ENCODE measurements around the gene PPP6C. TPM values are rescaled to one million over a fixed set of nuclear protein-coding genes. Genes with fewer than 3 reads are reported as not detected.
A peak's percentile ranks its signal among the peaks of the same experiment; 100 is the strongest.
"Not testable (repeated sequence)": the region's sequence is repeated elsewhere in the genome, so short reads cannot be mapped to it uniquely, and the experiment has no call there.

Gene PPP6C
- total RNA-seq, 1 experiment from 2014 or later = 92.2 TPM

DNA sequence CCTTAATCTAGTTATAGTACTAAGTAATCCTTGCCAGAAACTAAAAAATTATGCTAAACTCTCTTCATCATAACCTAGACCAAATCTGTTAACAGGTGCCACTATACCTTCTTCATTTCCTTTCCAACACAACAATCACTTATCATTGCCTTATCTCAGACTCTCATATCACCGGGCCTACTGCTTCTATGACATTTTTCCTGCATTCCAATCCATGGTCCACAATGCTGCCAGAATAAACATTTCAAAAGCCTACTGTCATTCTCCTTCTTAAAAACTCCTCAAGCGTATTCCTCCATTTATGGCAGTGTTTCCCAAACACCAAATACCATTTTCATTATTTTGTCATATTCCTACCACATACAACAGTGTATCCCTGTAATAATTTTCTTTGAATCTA is 6.5 kb downstream of the PPP6C start:
- peak; percentile 40 for DNase-seq (ENCODE audit: low spot score)

DNA sequence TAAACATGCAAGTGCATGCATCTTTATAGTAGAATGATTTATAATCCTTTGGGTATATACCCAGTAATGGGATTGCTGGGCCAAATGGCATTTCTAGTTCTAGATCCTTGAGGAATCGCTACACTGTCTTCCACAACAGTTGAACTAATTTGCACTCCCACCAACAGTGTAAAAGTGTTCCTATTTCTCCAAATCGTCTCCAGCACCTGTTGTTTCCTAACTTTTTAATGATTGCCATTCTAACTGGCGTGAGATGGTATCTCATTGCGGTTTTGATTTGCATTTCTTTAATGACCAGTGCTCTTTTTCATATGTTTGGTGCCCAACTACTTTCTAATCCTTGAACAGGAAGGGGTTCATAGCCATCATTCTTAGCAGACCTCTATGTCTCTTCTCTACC is 7.8 kb downstream of the PPP6C start:
- DNase-seq (ENCODE audit: low spot score) = not testable (repeated sequence)

DNA sequence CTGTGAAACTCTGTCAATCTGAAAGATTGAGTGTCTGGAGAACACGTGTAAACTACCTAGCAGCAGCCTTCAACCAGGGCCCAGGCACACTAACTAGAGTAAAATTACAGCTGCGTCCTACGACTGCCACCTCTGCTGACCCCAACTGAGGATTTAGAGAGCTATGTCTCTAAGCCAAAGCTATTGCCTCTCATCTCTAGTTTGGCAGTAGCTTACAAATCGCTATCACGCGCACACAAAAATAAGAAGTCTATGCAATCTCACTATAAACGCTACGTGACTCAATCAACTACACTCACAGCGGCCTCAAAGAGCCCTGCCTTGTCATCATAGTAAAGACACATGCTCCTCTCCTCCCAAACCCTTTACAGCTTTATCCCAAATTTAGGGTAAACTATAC is 8.7 kb downstream of the PPP6C start:
- no peak for DNase-seq (ENCODE audit: low spot score)

DNA sequence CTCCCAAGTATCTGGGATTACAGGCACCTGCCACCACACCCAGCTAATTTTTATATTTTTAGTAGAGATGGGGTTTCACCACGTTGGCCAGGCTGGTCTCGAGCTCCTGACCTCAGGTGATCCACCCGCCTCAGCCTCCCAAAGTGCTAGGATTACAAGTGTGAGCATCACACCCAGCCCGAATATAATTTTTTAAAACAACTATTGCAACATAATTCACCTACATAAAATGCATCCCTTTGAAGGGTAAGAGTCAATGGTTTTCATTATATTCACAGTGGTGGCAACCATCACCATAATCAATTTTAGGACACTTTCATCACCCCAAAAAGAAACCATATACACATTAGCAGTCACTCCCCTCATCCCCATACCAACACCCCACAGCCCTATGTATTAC is 9.8 kb downstream of the PPP6C start:
- not testable (repeated sequence) for DNase-seq (ENCODE audit: low spot score)

DNA sequence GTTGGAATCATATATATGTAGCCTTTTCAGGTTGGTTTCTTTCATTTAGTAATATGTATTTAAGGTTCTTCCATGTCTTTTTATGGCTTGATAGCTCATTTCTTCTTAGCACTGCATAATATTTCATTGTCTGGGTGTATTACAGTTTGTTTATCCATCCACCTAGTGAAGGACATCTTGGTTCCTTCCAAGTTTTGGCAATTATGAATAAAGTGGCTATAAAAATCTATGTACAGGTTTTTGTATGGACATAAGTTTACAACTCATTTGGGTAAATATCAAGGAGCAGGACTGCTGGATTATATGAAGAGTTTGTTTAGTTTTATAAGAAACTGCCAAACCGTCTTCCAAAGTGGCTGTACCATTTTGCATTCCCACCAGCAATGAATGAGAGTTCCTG is 11.7 kb downstream of the PPP6C start:
- no peak for DNase-seq (ENCODE audit: low spot score)

DNA sequence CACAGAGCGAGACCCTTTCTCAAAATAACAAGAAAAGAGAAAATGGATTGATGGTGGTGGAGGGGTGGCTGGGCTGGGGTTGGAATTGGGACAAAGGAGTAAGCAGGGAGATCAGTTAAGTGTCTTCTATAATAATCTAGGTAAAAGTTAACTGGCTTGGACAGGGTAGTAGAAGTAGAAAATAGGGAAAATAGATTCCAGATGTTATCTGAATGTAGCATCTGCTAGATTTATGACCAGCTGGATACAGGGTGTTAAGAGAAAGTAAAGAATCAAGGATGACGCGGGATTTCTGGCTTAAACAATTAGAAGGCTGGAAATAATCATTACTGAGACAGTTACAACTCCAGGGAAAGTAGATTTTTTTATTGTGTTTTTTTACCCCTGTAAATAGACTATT is 13.0 kb downstream of the PPP6C start:
- no peak for DNase-seq (ENCODE audit: low spot score)

DNA sequence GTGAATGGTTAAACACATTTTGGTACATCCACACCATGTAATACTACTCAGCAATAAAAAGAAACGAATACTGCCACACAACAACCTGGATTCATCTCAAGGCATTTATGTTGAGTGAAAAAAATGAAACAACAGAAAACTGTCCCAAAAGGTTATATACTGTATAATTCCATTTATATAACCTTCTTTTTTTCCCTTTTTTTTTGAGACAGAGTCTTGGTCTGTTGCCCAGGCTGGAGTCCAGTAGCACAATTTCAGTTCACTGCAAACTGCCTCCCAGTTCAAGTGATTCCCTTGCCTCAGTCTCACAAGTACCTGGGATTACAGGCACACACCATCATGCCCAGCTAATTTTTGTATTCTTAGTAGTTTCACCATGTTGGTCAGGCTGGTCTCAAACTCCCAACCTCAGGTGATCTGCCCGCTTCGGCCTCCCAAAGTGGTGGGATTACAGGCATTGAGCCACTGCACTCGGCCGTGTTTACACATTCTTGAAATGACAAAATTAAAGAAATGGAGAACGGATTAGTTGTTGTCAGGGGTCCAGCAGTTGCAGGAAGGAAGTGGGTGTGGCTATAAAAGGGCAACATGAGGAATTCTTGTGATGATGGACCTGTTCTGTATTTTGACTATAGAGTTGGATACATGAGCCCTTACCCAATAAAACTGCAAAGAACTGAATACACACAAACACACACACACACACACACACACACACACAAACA is 17.4 kb downstream of the PPP6C start:
- peak; percentile 42 for DNase-seq (ENCODE audit: low spot score)

DNA sequence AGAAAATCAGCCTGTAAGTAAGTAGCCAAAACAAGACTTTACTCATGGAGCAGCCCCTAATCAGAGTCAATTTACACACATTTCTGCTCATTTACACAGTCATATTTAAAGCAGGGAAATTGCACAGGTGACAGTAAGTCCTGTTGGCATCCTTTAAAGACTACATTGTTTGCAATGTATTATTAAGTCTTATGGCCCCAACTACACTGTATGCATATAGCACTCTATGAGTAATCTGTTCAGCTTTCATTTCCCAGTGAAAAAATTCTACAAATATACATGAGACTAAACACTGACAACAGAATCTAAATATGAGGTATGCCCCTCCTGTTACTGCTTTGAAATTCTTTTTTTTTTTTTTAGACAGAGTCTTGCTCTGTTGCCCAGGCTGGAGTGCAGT is 19.7 kb downstream of the PPP6C start:
- no peak for DNase-seq (ENCODE audit: low spot score)

DNA sequence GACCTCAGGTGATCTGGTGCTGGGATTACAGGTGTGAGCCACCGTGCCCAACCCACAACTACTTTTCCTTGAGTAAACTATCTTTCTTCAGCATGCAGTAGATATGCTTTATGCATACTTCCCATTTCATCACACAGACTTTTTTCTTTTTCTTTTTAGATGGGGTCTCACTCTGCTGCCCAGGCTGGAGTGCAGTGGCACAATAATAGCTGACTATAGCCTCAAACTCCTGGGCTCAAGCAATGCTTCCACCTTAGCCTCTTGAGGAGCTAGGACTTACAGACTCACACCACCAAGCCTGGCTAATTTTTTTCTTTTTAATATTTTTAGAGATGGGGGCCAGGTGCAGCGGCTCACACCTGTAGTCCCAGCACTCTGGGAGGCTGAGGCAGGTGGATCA is 22.8 kb downstream of the PPP6C start:
- no peak for DNase-seq (ENCODE audit: low spot score)

DNA sequence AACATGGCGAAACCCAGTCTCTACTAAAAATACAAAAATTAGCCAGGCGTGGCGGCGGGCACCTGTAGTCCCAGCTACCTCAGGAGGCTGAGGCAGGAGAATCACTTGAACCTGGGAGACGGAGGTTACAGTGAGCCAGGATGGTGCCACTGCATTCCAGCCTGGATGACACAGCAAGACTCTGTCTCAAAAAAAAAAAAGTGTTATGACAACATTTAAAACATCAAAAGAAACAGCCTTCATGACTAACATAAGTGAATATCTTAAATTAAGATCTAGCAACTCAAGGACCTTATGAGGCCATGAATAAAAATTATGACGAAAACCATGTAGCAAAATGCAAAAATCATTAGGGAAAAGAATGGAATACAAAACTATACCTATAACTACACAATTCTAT is 26.7 kb downstream of the PPP6C start:
- not testable (repeated sequence) for DNase-seq (ENCODE audit: low spot score)

DNA sequence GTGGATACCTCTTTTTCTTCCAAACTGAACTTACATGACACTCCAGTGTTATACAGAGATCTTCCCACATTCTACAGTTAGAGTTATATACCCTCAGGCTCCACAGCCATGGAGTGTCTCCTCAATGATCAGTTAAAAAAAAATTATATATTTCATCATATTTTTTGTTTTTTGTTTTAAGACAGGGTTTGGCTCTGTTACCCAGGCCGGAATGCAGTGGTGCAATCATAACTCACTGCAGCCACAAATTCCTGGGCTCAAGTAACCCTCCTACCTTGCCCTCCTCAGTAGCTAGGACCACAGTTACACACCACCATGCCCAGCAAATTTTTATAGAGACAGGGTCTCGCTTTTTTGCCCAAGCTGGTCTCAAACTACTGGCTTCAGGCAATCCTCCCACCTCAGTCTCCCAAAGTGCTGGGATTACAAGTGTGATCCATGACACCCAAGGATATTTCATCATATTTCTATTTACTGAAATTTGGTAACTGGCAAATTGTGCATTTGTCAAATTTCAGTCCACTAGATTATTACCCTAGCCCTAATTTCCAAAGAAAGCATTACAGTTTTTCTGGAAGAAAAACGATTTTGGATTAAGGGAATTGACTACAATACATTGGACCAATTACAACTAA is 28.2 kb downstream of the PPP6C start:
- no peak for DNase-seq (ENCODE audit: low spot score)

DNA sequence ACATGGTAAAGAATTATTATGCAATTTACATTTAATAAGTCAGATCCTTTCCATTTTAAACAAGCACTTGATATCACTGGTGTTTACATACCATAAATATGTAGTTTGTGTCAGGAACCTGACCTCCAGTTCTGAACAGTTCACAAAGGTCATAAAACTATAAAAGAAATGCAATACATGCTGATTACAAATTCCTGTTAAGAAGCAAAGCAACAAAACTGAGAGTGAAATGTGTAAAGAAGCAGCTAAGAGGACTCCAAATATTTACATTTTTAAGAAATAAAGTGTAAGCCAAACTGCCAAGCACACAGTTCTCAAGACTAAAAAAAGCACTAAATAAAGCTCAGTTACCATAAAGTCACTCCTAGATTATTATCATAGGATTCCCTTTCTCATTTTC is 28.9 kb downstream of the PPP6C start:
- no peak for DNase-seq (ENCODE audit: low spot score)

DNA sequence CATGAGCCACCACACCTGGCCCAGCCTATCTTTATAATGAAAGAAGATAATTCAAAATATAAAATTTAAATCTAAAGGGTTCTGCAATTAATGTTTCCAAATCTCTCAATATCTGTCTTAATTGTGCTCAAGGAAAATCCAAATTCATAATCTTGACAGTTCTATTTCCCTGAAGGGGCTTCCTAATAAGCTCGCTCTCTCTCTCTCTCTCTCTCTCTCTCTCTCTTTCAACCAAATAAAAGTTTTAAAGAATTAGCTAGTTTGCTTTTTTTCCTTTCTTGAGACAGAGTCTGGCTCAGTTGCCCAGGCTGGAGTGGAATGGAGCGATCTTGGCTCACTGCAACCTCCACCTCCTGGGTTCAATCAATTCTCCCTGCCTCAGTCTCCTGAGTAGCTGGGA is 33.1 kb downstream of the PPP6C start:
- DNase-seq (ENCODE audit: low spot score) = no peak

DNA sequence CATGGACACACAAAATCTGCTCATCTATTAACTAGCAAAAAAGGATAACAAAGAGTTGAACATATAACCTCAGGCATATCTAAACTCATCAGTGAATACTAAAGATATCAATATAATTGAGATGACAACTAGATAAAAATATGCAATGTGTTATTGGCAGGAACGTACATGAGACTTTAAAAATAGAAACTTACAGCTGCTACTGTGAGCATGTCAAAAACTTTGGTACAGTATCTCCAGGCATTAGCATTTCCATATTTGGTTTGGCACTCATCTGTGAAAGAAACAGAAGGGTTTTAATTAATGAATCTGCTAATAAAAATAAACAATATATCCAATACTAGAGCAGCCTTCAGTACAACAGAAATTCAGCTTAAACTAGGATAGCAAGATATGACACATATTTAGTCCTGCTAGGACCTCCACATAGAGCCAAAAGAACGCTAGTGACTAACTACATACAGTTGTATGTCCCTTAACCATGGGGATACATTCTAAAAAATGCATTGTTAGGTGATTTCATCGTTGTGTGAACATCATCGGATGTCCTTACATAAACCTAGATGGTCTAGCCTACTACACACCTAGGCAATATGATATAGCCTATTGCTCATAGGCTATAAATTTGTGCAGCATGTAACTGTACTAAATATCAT is 35.8 kb downstream of the PPP6C start:
- no peak for DNase-seq (ENCODE audit: low spot score)

DNA sequence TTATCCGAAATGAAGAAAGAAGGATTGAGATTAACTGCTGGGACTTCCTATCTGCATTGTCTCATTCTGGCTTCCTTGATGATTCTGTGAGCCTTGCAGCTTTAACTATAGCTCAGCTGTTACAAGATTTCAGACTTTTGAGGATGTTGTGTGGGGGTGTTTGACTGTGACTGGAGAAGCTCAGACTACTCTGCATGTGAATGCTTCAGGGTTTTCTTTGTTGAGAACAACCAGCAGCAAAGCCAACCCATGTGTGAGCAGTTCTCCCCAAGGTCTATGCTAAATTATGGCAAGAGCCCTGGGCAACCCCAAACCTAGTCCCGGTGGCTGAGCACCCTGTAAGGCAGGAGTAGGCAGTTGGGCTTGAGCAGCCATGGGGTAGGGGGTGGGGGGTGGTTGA is 37.9 kb downstream of the PPP6C start:
- DNase-seq (ENCODE audit: low spot score) = no peak

DNA sequence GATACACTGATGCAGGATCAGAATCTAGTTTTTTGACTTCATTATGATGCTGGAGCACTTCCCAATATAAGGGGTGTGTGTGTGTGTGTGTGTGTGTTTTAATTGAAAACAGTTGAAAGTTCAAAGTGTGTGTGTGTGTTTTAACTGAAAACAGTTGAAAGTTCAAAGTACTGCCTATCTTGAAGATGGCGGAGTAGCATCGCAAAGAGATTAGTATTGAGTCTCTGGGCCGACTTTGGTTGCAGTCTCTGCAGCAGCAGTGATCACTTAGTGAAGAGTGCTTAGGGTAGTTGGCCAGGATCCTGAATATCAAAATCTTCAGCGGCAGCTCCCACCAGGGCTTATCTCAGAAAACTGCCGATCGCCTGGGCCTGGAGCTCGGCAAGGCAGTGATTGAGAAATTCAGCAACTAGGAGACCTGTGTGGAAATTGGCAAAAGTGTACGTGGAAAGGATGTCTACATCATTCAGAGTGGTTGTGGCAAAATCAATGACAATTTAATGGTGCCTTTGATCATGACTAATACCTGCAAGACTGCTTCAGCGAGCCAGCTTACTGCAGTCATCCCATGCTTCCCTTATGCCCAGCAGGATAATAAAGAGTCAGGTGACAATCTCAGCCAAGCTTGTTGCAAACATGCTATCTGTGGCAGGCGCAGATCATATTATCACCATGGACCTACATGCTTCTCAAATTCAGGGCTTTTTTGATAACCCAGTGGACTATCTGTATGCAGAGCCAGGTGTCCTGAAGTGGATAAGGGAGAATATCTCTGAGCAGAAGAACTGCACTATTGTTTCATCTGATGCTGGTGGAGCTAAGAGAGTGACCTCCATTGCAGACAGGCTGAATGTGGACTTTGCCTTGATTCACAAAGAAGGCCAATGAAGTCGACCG is 39.0 kb downstream of the PPP6C start:
- DNase-seq (ENCODE audit: low spot score) = no peak

DNA sequence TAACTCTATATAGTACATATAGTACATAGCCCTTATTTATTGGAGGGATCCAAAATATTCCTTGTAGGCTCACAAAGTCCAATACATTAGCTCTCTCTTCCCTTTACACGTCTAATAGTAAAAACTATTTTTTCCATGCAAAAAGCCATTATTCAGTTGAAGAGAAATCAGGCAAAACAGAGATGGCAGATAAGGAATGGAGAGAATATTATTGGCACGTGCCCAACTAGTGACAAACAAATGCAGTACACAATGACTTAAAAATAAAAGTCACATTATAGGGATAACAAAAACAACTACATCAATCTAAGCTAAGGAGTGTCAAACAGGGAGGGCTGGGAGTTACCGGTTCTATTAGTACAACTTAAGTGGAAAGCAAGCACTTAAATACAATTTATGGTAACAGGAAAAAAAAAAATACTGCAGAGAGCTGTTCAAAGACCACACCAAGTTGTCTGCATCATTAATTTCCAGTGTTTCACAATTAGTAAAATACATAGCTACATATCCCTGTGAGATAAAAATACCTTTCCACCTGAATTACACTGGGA is 42.1 kb downstream of the PPP6C start:
- DNase-seq (ENCODE audit: low spot score) = no peak

DNA sequence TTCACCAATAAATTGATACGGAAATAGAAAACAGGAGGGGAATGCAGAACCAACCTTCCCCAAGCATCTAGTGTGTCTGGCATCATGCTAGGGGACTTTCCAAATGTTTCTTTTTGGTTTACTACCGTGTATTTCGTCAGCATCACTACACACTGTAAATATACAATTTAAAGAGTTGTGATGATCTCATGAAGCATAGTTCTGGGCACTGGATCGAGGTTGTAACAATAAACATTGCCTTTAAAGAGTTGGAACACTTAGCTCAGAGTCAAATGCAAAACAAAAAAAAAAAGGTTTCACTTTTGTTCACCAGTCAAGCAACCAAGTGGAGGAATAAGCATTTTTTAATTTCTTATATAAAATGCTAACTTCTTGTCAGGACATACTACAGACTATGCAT is 43.4 kb downstream of the PPP6C start:
- DNase-seq (ENCODE audit: low spot score) = no peak

DNA sequence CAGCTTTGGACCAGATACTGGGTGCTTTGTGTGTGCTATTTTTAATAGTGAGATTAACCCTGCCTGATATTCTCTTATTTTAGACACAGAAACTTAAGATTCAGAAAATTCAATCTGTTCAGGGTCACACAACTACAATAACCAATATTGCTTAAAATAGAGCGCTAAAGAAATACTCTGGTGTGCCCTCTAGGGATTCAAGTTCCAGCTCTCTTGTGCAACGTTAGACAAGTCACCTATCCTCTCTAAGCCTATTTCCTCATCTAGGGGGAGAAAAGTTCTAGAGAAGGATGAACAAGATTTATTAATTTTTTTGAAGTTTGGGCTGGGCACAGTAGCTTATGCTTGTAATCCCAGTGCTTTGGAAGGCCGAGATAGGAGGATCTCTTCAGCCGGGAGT is 44.2 kb downstream of the PPP6C start:
- no peak for DNase-seq (ENCODE audit: low spot score)

DNA sequence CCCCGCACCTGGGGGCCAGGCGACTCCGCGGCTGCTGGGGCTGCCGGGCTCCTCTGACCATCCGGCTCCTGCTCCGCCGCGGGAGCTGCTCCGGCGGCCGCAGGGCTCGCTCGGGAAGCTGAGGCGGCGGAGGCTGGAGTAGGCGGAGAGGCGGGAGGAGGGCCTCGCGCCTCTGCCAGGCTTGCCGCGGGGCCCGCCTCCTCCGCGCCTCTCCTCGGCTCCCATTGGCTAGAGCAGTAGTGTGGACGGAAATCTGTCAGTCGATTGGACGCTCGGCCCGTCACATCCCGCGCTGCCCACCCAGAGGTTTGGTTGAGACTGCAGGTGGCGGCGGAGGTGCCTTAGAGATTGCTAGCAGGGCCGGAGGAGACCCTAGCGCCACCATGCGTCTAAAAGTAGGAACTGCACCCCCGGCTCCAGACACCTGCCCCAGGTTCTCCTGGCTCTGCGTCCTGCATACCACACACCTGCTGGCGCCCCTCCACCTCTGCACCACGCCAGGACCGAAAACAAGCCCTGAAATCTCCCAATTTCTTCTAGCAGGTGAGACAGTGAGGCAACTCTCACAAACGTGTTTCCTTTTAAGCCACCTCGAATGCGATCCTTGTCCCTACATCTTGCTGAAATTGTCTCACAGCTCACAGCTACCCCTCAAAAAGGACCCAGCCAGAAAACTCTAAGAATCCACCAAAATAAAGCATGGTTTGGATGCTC is 46.1 kb downstream of the PPP6C start, which contains the start of gene SCAI:
Gene SCAI (minus strand): TSS at position 152 of the 714 bp plus-strand sequence. CDS start 91 bp downstream, at position 61.
- DNase-seq (ENCODE audit: low spot score) = peak; percentile 99

All from A172 (cell line).